Stimulated activated CD8-positive, alpha-beta memory T cell treated with anti-CD3 and anti-CD28 coated beads, Interleukin-15, amount 100 ng/mL, for 24 hours (primary cell): ENCODE data around the gene TFEB.

Experiments
- DNase-seq: peaks from one replicate; pipeline ENCODE4 v3.0.0-alpha.2; 2020; ENCODE audit warnings: low read depth

The TFEB gene

DNA sequence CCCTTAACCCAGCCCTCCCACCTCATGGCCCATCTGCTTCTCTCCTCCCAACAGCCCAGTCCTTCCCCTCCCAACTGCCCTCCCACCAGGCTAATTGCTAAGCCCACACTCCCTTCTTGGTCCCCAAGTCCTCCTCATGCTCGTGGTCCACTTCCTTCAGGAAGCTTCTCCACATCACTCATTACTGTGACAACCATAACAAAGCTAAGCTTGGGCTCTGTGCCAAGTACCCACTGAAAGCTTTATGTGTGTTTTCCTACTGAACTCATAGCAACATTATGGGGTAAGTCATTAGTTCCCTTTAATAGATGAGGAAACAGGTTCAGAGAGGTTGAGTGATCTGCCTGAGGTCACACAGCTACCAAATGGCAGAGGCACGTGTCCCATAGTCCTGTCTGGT, 28.1 kb upstream of the TFEB start:
- no peak for DNase-seq

- no peak for DNase-seq
These were observed 24.6 kb upstream of the TFEB start for GRCh38 chr6:41759905-41760579.

DNA sequence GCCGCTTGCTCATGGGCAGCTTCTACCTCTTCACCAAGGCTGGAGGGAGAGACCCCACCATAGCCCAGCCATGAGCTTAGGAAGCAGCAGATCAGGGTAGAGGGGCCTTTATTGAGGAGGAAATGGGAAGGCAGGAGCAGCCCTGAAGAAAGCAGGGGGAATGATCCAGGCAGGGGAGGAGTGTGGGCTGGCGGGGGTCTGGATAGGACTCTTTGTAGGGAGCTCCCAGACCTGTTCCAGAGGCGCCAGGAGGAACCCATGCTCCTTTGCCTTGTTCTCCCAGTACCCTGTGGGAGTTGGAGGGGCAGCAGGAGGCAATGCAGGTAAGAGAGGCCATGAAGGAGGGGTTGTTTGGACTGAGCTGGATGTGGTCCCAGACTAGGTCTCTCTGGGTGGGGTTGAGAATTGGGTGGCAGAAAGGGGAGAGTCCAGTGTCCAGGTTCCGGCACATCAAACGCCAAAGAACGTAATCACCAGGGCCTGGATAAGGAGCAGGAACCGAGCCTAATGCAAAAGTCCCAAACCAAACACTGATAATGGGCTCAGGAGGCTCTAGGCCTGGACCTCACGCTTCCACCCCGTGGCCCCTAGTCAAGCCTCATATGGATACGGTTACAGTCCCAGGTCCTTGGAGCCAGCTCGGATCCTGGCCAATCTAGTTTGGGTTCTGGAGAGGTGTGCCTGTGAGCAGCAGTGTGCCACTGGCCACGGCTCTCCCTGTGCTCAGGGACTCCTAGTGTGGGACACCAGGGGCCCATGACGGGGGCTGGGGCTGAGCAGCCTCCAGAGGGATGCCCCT, 23.9 kb upstream of the TFEB start:
- no peak for DNase-seq

GRCh38 chr6:41758641-41759035, 23.2 kb upstream of the TFEB start:
- DNase-seq = no peak

GRCh38 chr6:41757931-41758640, 22.7 kb upstream of the TFEB start:
- no peak for DNase-seq

GRCh38 chr6:41757271-41757670, 21.9 kb upstream of the TFEB start:
- no peak for DNase-seq

DNA sequence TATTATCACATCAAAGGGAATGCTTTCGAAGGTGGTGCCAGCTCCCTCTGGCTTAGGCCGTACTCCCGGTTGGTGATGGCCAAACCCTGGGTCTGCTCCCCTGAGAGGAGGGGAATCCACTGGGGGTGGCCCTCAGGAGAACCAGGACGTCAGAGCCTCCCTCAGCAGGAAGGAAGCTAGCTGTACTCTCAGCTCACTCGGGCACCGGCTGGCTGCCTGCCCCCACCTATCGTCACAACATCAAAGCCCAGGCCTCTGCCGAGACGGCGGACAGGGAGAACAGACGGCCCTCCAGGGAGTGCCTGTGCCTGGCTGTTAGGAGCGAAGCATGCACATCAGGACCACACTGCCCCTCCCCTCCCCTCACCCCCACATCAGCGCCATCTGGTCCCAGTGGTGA, 20.9 kb upstream of the TFEB start:
- DNase-seq = no peak

DNA sequence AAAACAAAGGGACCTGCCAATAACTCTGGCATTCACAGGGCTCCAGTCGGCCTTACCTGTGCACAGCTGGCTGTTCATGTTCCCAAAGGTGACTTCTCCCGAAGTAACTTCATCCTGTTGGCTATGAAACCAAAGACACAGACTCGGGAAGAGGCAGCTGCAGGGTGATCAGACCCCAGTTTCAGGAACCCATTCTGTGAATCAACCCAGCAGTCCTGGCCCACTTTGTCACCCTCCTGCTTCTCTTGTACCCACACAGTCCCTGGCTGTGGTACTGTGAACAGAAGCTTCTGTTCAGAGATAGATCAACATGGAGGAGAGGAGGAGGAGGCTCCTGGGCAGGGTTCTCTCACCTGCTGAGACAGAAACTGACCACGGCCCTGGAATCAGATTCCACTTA, 20.5 kb upstream of the TFEB start:
- DNase-seq = no peak

- DNase-seq = no peak
These were observed 15.0 kb upstream of the TFEB start for GRCh38 chr6:41750374-41750773.

DNA sequence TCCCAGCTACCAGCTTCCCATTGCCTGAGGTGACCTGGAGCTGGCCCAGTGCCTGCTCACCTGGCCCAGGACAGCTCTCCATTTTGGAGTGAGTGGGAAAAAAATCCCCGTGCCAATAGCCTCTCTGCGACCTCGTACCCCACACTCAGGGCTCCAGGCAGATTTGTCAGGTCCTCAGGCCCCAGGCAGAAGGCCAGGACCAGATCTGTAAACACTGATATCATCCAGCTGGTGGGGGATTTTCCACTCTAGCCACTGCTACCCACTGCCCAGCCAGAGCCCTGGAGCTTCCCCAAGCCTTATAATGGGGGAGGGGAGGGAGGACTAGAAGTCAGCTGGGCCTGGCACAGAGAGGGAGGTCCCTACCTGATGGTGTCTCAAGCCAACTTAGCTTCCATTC, 13.1 kb upstream of the TFEB start:
- DNase-seq = no peak

DNA sequence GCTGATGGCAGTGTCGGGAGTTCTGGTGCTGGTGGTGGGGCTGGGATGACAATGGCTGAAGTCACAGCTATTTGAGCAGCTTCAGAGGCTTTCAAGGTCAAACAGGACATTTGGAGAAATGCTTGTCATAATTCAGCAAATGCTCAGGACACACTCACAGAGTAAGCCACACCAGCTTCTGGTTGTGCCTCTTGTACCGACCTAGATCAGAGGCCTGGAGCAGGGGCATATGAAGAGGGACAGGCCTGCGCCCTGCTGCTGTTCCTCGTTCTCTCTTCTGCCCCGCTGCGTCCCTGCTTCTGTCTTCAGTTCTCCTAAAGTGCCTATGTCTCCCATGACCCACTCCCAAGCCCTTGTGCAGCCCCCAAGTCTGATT, 12.7 kb upstream of the TFEB start:
- no peak for DNase-seq

GRCh38 chr6:41747256-41748101, 12.1 kb upstream of the TFEB start, which contains the start of gene PGC:
Gene PGC, minus strand, starts transcription at chr6:41747397. Its CDS starts 63 bp downstream, at chr6:41747334.
- DNase-seq = no peak

DNA sequence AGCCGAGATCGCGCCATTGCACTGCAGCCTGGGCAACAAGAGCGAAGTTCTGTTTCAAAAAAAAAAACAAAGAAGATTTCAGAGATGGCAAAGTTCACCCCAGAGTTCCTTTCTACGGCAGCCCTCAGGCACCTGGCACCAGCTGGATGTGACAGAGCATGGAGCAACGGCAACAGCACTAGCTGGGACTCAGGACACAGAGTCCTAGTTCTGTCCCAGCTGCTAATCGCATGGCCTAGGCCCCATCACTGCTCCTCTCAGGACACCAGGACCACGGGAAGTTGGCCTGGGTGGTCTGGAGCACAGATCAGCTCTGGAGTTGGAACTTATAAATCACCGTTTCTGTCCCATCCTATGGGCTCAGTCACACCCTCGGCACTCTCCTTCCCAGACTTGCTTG, 10.7 kb upstream of the TFEB start:
- no peak for DNase-seq

DNA sequence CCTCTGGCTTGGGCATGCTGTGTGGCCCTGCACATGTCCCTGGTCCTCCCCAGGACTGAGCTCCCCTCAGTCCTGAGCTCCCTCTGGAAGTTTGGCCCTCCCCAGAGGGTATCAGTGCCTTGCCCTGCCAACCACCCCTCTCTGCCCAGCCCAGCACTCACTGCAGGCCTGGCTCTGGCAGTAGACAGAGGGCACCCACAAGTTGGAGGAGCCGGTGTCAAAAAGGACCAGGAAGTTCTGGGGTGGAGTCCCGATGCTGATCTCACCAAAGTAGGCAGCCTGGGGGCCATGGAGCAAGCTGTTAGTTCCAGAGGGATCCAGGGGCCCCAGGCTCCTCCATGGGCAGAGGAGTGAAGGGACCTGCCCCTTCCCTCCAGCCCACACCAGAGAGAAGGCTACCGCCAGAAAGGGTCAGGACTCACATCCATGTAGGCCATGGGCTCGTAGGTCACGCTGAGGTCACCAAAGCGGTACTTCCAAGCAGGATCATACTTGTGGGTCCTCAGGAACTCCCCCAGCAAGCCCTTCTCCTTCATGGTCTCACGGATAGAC, 8.9 kb upstream of the TFEB start:
- DNase-seq = no peak

DNA sequence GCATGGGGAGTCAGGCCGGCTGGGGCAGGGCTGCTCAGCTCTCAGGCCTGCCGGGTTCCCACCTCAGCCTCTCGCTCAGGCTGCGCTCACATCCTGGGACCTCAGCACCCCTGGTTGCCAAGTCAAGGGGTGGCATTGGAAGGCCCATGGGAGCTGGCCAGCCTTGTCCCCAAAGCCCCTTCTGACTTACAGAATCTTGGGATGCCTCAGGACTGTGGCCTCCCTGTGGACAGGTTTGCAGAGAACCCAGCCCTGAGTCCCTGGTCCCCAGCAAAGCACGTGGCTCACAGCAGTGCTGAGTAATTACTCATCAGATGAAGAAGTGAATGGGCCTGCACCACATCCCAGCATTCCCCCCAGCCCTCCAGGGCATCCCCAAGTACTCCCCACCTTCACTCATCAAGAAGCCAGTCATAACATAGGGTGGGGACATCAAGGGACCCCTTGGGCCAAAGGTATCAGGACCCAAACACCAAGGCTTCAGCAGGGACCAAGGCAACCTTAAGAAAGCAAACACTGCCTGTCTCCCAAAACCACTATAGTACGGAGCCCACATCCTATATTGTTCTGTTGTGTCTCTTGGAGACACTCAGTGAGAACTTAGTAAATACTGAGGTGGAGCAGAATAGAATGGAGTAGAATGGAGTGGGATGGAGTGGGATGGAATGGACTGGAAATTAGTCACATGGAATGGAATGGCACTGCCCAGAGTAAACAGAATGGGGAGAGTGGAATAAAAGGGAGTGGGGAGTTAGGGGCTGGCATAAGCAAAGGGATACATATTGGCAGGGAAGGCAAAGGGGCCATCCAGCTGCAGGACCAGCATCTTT, 8.2 kb upstream of the TFEB start:
- no peak for DNase-seq

- no peak for DNase-seq
These were observed 6.5 kb upstream of the TFEB start for GRCh38 chr6:41741625-41742490.

- no peak for DNase-seq
These were observed 5.2 kb upstream of the TFEB start for GRCh38 chr6:41740366-41741162.

DNA sequence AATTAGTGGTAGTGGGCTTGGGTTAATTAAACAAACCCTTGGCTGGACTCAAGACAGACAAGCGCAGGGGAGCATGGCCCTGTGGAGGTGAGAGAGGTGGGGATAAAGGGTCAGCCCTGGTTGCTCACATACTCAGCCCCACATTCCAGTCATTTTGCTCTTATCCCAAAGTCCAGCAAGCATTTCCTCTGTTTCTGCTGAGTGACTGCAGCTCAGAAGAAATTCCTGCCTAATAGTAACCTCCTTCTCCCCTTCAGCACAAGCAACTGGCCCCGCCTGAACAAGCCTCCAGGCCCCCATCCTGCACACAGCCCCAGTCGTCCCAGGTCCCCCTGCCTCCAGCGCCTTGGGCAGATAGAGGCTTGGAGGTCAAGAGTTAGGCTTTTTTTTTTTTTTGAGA, 3.6 kb upstream of the TFEB start:
- DNase-seq = no peak

DNA sequence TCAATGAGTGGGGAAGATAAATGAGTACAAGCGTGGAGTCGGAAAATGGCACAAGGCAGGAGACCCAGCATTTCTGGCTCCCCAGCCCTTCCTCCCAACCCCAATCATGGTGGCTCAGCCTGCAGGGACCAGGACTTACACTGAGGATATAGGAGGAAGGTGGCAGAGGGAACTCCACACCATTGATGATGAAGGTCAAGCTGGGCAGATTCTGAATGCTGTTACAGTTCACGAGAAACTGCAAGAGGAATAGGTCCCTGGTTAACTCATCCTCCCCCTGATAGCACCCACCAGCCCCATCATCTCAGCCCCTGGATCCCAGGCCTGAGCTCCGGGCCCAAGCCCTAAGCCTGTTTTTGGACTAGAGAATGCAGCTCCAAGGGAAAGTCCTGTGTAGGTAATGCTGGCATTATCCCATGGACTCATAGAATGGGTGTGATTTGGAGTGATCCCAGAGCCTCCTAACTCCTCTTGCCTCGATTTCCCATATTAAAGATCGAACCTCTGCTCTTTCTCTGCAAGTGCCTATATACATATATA, 2.3 kb upstream of the TFEB start:
- no peak for DNase-seq
